ENCODE data around the gene SLC35E2B. TPM values are rescaled to one million over a fixed set of nuclear protein-coding genes. Genes with fewer than 3 reads are reported as not detected.
A peak's percentile ranks its signal among the peaks of the same experiment; 100 is the strongest.
"Not testable (repeated sequence)": the region's sequence is repeated elsewhere in the genome, so short reads cannot be mapped to it uniquely, and the experiment has no call there.

SLC35E2B gene
- total and polyA plus RNA-seq, 3 donors from 2014 or later: 25.9 to 50.0 (median 48.8) TPM

- no peaks in the 10 kb centered on the region for H3K9me3 ChIP-seq
- H3K4me1 ChIP-seq: no peaks in the 10 kb centered on the region
- no peak for DNase-seq
- no peaks in the 10 kb centered on the region for H3K27me3 ChIP-seq
- peaks cover 5% of the 10 kb centered on the region for H3K36me3 ChIP-seq (ENCODE audit: low read depth, missing control alignments)
- WGBS, 2 donors: 82 to 94% methylated on average over 7 to 15 of the region's 15 CpGs
- TF ChIP-seq CTCF (IDR thresholded peaks at IDR 0.05) (no peak), POLR2A (IDR thresholded peaks at IDR 0.05) (no peak)
- H3K4me3 ChIP-seq: no peak overlapping the region
- no peak overlapping the region for H3K27ac ChIP-seq
- intact Hi-C loops (cut with DNase I; ENCODE audit: low total_unique reads): no loop called here
Measured at GRCh38 chr1:1666526-1666925, 26.1 kb downstream of the SLC35E2B start.

GRCh38 chr1:1665815-1666251, 26.8 kb downstream of the SLC35E2B start:
- intact Hi-C loops (cut with DNase I; ENCODE audit: low total_unique reads): no loop called here

GRCh38 chr1:1664941-1665814, 27.4 kb downstream of the SLC35E2B start:
- Histone ChIP-seq H3K9me3 (no peaks in the 10 kb centered on the region), H3K27ac (no peak overlapping the region), H3K27me3 (no peaks in the 10 kb centered on the region), H3K4me3 (no peak overlapping the region), H3K36me3 (ENCODE audit: low read depth, missing control alignments) (peaks cover 5% of the 10 kb centered on the region), H3K4me1 (no peaks in the 10 kb centered on the region)
- WGBS, 2 donors: 82 to 85% methylated on average over 7 to 23 of the region's 27 CpGs
- DNase-seq: no peak
- intact Hi-C loops (cut with DNase I; ENCODE audit: low total_unique reads): no loop called here
- no peak for TF ChIP-seq CTCF (IDR thresholded peaks at IDR 0.05)

More at GRCh38 chr1:1665815-1666251, 26.8 kb downstream of the SLC35E2B start:
- Histone ChIP-seq H3K27me3 (no peaks in the 10 kb centered on the region), H3K4me1 (no peaks in the 10 kb centered on the region), H3K36me3 (ENCODE audit: low read depth, missing control alignments) (peaks cover 5% of the 10 kb centered on the region), H3K4me3 (no peak overlapping the region), H3K27ac (no peak overlapping the region), H3K9me3 (no peaks in the 10 kb centered on the region)
- no peak for TF ChIP-seq POLR2A (IDR thresholded peaks at IDR 0.05)
- TF ChIP-seq CTCF (IDR thresholded peaks at IDR 0.05): peak; percentile 7 to 40 (median 20)
- WGBS, 2 donors: 85 to 92% methylated on average over 10 to 25 of the region's 25 CpGs
- no peak for DNase-seq

GRCh38 chr1:1664318-1664717, 28.3 kb downstream of the SLC35E2B start:
- 30% methylated on average over 1 of the region's 11 CpGs; no CpG with 5 or more reads in 1 of the 2 donors for WGBS, 2 donors
- intact Hi-C loops (cut with DNase I; ENCODE audit: low total_unique reads); H3K36me3 ChIP-seq (ENCODE audit: low read depth, missing control alignments): not testable (repeated sequence)

GRCh38 chr1:1662830-1663560, 29.6 kb downstream of the SLC35E2B start:
- H3K27me3 ChIP-seq; H3K27ac ChIP-seq; H3K9me3 ChIP-seq; intact Hi-C loops (cut with DNase I; ENCODE audit: low total_unique reads); H3K4me3 ChIP-seq; H3K4me1 ChIP-seq; DNase-seq; H3K36me3 ChIP-seq (ENCODE audit: low read depth, missing control alignments): not testable (repeated sequence)
- WGBS, 2 donors: 79 to 83% methylated on average over 9 to 15 of the region's 15 CpGs

More at GRCh38 chr1:1664318-1664717, 28.3 kb downstream of the SLC35E2B start:
- H3K9me3 ChIP-seq, H3K27me3 ChIP-seq, DNase-seq, H3K27ac ChIP-seq, H3K4me3 ChIP-seq, H3K4me1 ChIP-seq: not testable (repeated sequence)

GRCh38 chr1:1662392-1662791, 30.2 kb downstream of the SLC35E2B start:
- 89 to 93% methylated on average over 3 to 6 of the region's 9 CpGs for WGBS, 2 donors
- H3K4me3 ChIP-seq; DNase-seq; H3K27ac ChIP-seq; intact Hi-C loops (cut with DNase I; ENCODE audit: low total_unique reads); H3K36me3 ChIP-seq (ENCODE audit: low read depth, missing control alignments); H3K4me1 ChIP-seq; H3K27me3 ChIP-seq; H3K9me3 ChIP-seq: not testable (repeated sequence)

Data from testis (tissue), 3 donors.